ENCODE results near the gene CCDC85A.
"Not testable (repeated sequence)": the region's sequence is repeated elsewhere in the genome, so short reads cannot be mapped to it uniquely, and the experiment has no call there.

The CCDC85A gene

GRCh38 chr2:56183643-56184499 lies at the start of gene CCDC85A:
Gene CCDC85A, plus strand, starts transcription at chr2:56183990. Its CDS starts 635 bp downstream, at chr2:56184625.
- peak; percentile 73 to 90 for DNase-seq

- DNase-seq = no peak
These were observed 48.9 kb upstream of the CCDC85A start for GRCh38 chr2:56134861-56135260.

GRCh38 chr2:56142497-56143061 lies 41.2 kb upstream of the CCDC85A start:
- not testable (repeated sequence) for DNase-seq

GRCh38 chr2:56147907-56148306 lies 35.9 kb upstream of the CCDC85A start:
- DNase-seq = no peak

- no peak for DNase-seq
These were observed 35.0 kb upstream of the CCDC85A start for GRCh38 chr2:56148825-56149224.

- DNase-seq = no peak
These were observed 31.9 kb upstream of the CCDC85A start for GRCh38 chr2:56151841-56152240.

GRCh38 chr2:56155188-56155587 lies 28.6 kb upstream of the CCDC85A start:
- no peak for DNase-seq

- not testable (repeated sequence) for DNase-seq
These were observed 23.9 kb upstream of the CCDC85A start for GRCh38 chr2:56159875-56160274.

- DNase-seq = peak; percentile 14 to 32
These were observed 15.9 kb upstream of the CCDC85A start for GRCh38 chr2:56167616-56168562.

GRCh38 chr2:56169521-56169920 lies 14.3 kb upstream of the CCDC85A start:
- DNase-seq = no peak

- no peak for DNase-seq
These were observed 13.3 kb upstream of the CCDC85A start for GRCh38 chr2:56170504-56170903.

GRCh38 chr2:56170988-56171387 lies 12.8 kb upstream of the CCDC85A start:
- no peak for DNase-seq

- DNase-seq = no peak
These were observed 8.0 kb upstream of the CCDC85A start for GRCh38 chr2:56175779-56176178.

- no peak for DNase-seq
These were observed 6.2 kb upstream of the CCDC85A start for GRCh38 chr2:56177420-56178220.

- DNase-seq = no peak
These were observed 3.9 kb upstream of the CCDC85A start for GRCh38 chr2:56179931-56180330.

- DNase-seq = no peak
These were observed 1.4 kb upstream of the CCDC85A start for GRCh38 chr2:56182420-56182819.

- DNase-seq = peak in 1 of 2 experiments; percentile 25
These were observed 766 bp downstream of the CCDC85A start for GRCh38 chr2:56184500-56185011.

- peak in 1 of 2 experiments; percentile 68 for DNase-seq
These were observed 1.4 kb downstream of the CCDC85A start for GRCh38 chr2:56185101-56185581.

- peak in 1 of 2 experiments; percentile 40 for DNase-seq
These were observed 1.8 kb downstream of the CCDC85A start for GRCh38 chr2:56185582-56186046.

- DNase-seq = peak; percentile 29 to 75
These were observed 7.8 kb downstream of the CCDC85A start for GRCh38 chr2:56191617-56192016.

GRCh38 chr2:56192664-56193305 lies 9.0 kb downstream of the CCDC85A start:
- DNase-seq = no peak

All from NCI-H446 (cell line).